ENCODE measurements around the gene DACT3. TPM values are rescaled to one million over a fixed set of nuclear protein-coding genes. Genes with fewer than 3 reads are reported as not detected.

DACT3 gene
- total RNA-seq, 1 experiment from 2014 or later, result 0.55 TPM

GRCh38 chr19:46689358-46689757 is 28.4 kb upstream of the DACT3 start:
- no peak overlapping the region for H3K4me3 ChIP-seq (ENCODE audit: insufficient read depth, low read depth, low read length)
- DNase-seq, result no peak
- peaks cover 52% of the 10 kb centered on the region for H3K36me3 ChIP-seq (replicated peaks; ENCODE audit: control insufficient read depth, insufficient read depth, low read length)
- no peaks in the 10 kb centered on the region for H3K27me3 ChIP-seq (ENCODE audit: control insufficient read depth, insufficient read depth, low read length)

- no peak overlapping the region for H3K4me3 ChIP-seq (ENCODE audit: insufficient read depth, low read depth, low read length)
- H3K27me3 ChIP-seq (ENCODE audit: control insufficient read depth, insufficient read depth, low read length), result no peaks in the 10 kb centered on the region
- H3K36me3 ChIP-seq (replicated peaks; ENCODE audit: control insufficient read depth, insufficient read depth, low read length), result peaks cover 44% of the 10 kb centered on the region
- DNase-seq, result no peak
Observed at GRCh38 chr19:46687438-46688145, 26.6 kb upstream of the DACT3 start.

- no peak for DNase-seq
- Histone ChIP-seq H3K4me3 (ENCODE audit: insufficient read depth, low read depth, low read length) (no peak overlapping the region), H3K27me3 (ENCODE audit: control insufficient read depth, insufficient read depth, low read length) (no peaks in the 10 kb centered on the region), H3K36me3 (replicated peaks; ENCODE audit: control insufficient read depth, insufficient read depth, low read length) (peaks cover 34% of the 10 kb centered on the region)
Observed at GRCh38 chr19:46685189-46685588, 24.2 kb upstream of the DACT3 start.

DNA sequence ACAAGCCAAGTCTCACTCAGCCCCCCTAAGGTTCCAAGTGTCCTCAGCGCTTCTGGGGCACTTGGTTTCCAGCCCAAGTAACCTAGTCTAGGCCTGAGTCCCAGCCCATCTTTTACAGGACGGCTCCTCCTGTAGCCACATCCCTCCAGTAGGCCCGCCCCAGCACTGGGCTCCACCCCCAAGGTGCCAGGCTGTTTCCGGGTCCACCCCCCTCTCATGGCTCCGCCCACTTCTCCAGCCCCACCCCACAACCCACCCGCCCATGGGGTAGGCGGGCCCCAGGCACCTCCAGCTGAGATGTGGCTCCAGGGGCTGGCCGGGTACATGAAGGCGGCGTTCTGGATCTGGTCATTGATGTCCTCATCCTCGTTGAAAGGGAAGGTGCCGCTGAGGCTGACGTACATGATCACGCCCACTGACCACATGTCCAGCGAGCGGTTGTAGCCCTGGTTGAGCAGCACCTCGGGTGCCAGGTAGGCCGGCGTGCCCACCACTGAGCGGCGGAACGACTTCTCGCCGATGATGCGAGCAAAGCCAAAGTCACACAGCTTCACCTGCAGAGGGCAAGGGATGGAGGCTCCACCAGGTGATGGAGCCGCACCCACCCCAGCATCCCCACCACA is 17.2 kb upstream of the DACT3 start:
- DNase-seq, result peak; percentile 98
- H3K4me3 ChIP-seq (ENCODE audit: insufficient read depth, low read depth, low read length), result no peak overlapping the region
- H3K36me3 ChIP-seq (replicated peaks; ENCODE audit: control insufficient read depth, insufficient read depth, low read length), result peaks cover 24% of the 10 kb centered on the region
- no peaks in the 10 kb centered on the region for H3K27me3 ChIP-seq (ENCODE audit: control insufficient read depth, insufficient read depth, low read length)

DNA sequence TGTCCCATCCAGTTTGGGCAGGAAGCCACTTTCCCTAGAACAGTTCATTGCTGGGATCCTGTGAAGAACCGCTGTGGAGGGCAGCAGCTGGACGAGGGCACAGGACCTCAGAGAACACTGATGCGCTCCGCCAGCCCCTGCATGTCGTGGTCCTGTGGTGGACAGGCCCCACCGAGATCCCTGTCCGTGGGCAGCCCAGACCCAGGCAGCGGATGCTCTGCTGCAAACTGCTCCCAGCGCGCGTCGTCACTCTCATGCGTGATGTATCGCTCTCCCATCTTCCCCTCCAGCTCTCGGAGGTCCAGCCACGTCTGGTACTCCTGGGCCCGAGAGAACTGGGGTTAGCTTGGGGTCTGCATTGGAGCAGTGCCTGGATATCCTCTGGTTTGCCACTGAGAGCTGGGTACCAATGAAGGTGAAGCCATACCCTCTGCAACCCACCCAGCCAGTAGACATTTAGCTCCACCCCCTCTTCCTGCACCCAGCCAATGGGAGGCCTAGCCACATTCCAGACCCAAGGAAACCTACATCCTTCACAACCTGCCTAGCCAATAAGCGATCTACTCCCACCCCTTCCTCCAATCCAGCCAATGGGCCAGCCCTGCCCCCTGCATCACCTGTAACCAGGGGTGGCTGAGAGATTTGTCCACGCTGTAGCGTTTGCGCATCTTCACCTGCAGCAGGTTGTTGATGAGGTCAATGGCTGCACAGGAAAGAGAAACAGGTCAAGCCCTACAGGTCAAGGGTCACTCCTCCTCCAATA is 13.6 kb upstream of the DACT3 start:
- Histone ChIP-seq H3K4me3 (ENCODE audit: insufficient read depth, low read depth, low read length) (no peak overlapping the region), H3K27me3 (ENCODE audit: control insufficient read depth, insufficient read depth, low read length) (no peaks in the 10 kb centered on the region), H3K36me3 (replicated peaks; ENCODE audit: control insufficient read depth, insufficient read depth, low read length) (peaks cover 14% of the 10 kb centered on the region)
- DNase-seq, result peak; percentile 95

GRCh38 chr19:46670813-46671212 is 9.8 kb upstream of the DACT3 start:
- H3K27me3 ChIP-seq (ENCODE audit: control insufficient read depth, insufficient read depth, low read length), result no peaks in the 10 kb centered on the region
- no peak for DNase-seq
- no peak overlapping the region for H3K4me3 ChIP-seq (ENCODE audit: insufficient read depth, low read depth, low read length)
- peaks cover 13% of the 10 kb centered on the region for H3K36me3 ChIP-seq (replicated peaks; ENCODE audit: control insufficient read depth, insufficient read depth, low read length)

- Histone ChIP-seq H3K36me3 (replicated peaks; ENCODE audit: control insufficient read depth, insufficient read depth, low read length) (peaks cover 3% of the 10 kb centered on the region), H3K4me3 (ENCODE audit: insufficient read depth, low read depth, low read length) (no peak overlapping the region), H3K27me3 (ENCODE audit: control insufficient read depth, insufficient read depth, low read length) (no peaks in the 10 kb centered on the region; the same call in 1 of the 2 replicates)
- no peak for DNase-seq
Observed at GRCh38 chr19:46668662-46669061, 7.7 kb upstream of the DACT3 start.

GRCh38 chr19:46665072-46665471 is 4.1 kb upstream of the DACT3 start:
- Histone ChIP-seq H3K4me3 (ENCODE audit: insufficient read depth, low read depth, low read length) (no peak overlapping the region), H3K36me3 (replicated peaks; ENCODE audit: control insufficient read depth, insufficient read depth, low read length) (no peaks in the 10 kb centered on the region), H3K27me3 (ENCODE audit: control insufficient read depth, insufficient read depth, low read length) (peaks cover 7% of the 10 kb centered on the region; the same call in 1 of the 2 replicates)
- DNase-seq, result no peak

DNA sequence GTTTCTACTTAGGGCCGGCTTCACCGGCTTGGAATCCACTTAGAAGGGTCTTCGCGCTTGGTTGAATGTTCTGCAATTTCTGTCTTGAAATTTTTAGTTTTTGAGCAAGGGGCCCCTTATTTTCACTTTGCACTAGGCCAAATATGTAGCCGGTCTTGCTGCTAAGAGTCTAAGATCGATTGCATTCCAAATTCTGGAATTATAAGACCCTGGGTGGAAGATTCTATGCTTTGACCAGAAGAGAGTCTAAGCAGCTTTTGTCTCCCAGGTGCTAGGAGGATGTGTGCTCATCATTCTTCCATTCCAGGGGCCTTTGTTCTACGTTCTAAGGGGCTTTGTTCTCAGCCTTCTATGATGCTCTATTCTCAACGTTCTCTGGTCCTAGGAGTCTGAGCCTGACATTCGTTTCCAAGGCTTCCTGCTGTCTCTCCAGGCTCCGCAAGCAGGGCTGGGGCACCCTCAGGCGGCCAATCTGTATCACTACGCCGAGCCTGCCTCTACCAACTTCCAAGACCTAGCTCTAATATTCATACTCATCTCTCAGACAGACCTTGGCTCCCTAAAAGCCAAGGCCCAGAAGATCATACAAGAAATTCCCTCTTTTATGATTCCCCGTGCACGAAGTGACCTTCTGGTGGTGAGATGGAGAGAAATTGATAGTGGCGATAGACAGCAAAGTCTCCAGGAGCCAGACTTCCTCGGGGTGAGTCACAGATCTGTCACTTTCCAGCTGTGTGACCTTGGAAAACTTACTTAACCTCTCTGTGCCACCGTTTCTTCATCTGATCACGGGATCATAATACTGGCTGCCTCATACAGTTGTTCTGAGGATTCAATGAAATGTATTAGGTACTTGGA is 982 bp upstream of the DACT3 start:
- Histone ChIP-seq H3K27me3 (ENCODE audit: control insufficient read depth, insufficient read depth, low read length) (peaks cover 23% of the 10 kb centered on the region), H3K4me3 (ENCODE audit: insufficient read depth, low read depth, low read length) (peak overlapping the region; percentile 16; the same call in 1 of the 2 replicates), H3K36me3 (replicated peaks; ENCODE audit: control insufficient read depth, insufficient read depth, low read length) (no peaks in the 10 kb centered on the region)
- DNase-seq, result peak; percentile 80

- DNase-seq, result peak; percentile 79
- Histone ChIP-seq H3K36me3 (replicated peaks; ENCODE audit: control insufficient read depth, insufficient read depth, low read length) (no peaks in the 10 kb centered on the region), H3K27me3 (ENCODE audit: control insufficient read depth, insufficient read depth, low read length) (peaks cover 23% of the 10 kb centered on the region), H3K4me3 (ENCODE audit: insufficient read depth, low read depth, low read length) (peak overlapping the region; percentile 58)
Observed at GRCh38 chr19:46660551-46661019, 397 bp downstream of the DACT3 start.

DNA sequence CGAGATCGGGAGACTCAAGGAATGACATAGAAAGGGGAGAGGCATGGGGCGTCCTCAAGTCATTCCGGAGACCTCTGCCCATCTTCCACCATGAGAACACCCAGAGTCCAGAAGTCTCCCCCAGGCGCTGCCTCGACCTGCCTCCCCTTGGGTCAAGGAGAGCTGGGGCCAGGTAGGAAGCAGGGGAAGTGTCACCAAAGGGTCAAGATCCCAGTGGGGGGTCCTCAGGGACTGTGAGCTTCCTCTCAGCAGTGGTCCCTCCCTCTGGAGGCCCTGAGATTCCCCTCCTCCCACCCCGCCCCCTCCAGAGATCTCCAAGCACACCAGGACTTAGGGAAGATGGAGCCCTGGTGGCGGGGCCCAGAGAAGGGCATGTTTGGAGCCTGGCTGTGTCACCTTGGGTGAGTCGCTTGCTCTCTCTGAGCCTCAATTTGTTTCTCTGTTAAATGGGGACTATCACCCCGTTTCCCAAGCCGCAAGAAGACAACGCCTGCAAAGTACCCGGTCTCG is 919 bp downstream of the DACT3 start:
- DNase-seq, result peak; percentile 77
- Histone ChIP-seq H3K36me3 (replicated peaks; ENCODE audit: control insufficient read depth, insufficient read depth, low read length) (no peaks in the 10 kb centered on the region), H3K4me3 (ENCODE audit: insufficient read depth, low read depth, low read length) (peak overlapping the region; percentile 58; the same call in 1 of the 2 replicates), H3K27me3 (ENCODE audit: control insufficient read depth, insufficient read depth, low read length) (peaks cover 23% of the 10 kb centered on the region)

DNA sequence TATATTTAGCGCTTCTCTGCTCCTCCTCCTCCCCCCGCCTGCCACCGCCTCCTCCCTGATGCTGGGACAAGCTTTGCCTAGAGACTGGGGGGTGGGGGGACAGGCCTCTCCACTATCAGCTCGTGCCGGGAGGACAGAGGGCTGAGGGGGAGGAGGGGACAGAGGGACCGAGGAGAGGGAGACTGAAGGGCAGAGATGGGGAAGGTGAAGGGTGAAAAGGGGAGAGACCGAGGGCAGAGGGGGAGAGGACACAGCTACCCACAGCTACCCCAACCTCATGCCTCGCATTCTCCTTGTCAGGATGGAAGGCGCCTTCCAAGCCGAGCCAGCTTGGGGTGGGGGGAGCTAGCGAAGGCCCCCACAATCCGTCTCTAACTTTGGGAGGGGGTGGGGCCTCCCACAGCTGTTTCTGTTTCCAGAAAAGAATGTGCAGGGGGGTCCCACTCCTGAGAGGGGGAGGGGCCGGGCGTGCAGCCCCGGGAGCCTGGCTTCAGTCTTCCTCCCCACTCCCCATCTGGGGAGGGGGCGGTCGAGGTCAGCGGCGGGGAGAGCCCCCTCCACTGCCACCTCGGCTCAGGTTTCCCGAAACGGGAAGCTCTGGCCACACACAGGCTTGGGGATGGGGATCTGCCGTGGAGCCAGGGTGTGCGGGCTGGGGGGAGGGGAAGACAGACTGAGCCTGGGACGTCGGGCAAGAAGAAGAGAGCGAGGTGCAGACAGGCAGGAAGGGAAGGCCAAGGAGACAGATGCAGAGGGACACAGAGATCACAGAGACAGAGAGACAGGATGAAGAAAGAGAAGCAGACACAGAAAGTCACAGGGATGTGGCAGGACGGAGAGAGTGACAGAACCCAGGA is 1.6 kb downstream of the DACT3 start:
- H3K27me3 ChIP-seq (ENCODE audit: control insufficient read depth, insufficient read depth, low read length), result peaks cover 23% of the 10 kb centered on the region
- peak; percentile 88 for DNase-seq
- H3K36me3 ChIP-seq (replicated peaks; ENCODE audit: control insufficient read depth, insufficient read depth, low read length), result no peaks in the 10 kb centered on the region
- H3K4me3 ChIP-seq (ENCODE audit: insufficient read depth, low read depth, low read length), result peak overlapping the region; percentile 58; the same call in 1 of the 2 replicates

DNA sequence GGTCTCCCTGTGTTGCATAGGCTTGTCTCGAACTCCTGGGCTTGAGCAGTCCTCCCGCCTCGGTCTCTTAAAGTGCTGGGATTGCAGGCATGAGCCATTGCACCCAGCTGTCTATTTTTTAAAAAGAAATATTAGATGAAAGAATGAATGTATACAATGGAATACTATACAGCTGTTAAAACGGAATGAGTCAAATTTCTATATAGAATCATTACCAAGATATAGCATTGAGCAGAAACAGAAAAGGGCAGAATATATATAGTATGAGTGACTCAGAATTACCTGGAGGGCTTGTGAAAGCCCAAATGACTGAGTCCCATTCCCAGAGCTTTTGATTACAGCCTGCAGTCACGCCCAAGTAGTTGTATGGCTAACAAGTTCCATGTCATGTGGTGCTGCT is 4.4 kb downstream of the DACT3 start:
- Histone ChIP-seq H3K36me3 (replicated peaks; ENCODE audit: control insufficient read depth, insufficient read depth, low read length) (no peaks in the 10 kb centered on the region), H3K27me3 (ENCODE audit: control insufficient read depth, insufficient read depth, low read length) (peaks cover 31% of the 10 kb centered on the region), H3K4me3 (ENCODE audit: insufficient read depth, low read depth, low read length) (no peak overlapping the region)
- DNase-seq, result no peak
